Peyer's patch (tissue), 4 donors: ENCODE results near the gene NALCN.

Experiments
- POLR2A ChIP-seq, 2 donors: fragments of 450-650 bp; IDR thresholded peaks; one replicate each; pipeline ENCODE4 v1.5.1; 2017; ENCODE audit warnings: antibody characterized with exemption in 2 of 2, mild to moderate bottlenecking in 2 of 2, moderate library complexity in 2 of 2
- TF ChIP-seq, protein P1 (sequence below), 6 experiments: fragments of 450-650 bp in 4 of 6; fragments of 200-600 bp in 2 of 6; sonication (generic) in 1 of 6; IDR thresholded peaks; one replicate each; pipeline ENCODE4 v1.5.1; 2017 to 2019; ENCODE audit warnings: antibody characterized with exemption in 6 of 6, mild to moderate bottlenecking in 3 of 6, moderate library complexity in 1 of 6

DNA sequence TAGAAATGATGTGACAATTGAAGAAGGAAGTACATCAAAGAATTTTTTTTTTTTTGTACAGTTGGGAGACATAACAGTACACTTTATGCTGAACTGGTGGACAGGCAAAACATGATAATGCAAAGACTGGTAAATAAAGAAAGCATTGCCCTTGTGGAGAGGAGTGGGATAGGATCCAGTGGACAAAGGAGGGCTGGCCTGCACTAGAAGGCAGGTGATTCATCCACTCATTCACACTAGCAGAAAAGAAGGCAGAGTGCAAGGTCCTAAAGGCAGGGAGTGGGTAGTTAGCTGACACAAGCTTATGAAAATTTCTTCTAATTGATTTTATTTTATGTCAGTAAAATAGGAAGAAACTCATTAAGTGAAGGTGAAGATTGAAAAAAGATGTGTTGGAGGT lies 17.6 kb upstream of the NALCN start:
- no peak for TF ChIP-seq POLR2A (IDR thresholded peaks at IDR 0.05)
- TF ChIP-seq, protein P1, sequence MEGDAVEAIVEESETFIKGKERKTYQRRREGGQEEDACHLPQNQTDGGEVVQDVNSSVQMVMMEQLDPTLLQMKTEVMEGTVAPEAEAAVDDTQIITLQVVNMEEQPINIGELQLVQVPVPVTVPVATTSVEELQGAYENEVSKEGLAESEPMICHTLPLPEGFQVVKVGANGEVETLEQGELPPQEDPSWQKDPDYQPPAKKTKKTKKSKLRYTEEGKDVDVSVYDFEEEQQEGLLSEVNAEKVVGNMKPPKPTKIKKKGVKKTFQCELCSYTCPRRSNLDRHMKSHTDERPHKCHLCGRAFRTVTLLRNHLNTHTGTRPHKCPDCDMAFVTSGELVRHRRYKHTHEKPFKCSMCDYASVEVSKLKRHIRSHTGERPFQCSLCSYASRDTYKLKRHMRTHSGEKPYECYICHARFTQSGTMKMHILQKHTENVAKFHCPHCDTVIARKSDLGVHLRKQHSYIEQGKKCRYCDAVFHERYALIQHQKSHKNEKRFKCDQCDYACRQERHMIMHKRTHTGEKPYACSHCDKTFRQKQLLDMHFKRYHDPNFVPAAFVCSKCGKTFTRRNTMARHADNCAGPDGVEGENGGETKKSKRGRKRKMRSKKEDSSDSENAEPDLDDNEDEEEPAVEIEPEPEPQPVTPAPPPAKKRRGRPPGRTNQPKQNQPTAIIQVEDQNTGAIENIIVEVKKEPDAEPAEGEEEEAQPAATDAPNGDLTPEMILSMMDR (IDR thresholded peaks at IDR 0.05), result no peak
